IMR-90 (cell line): ENCODE results near the gene OR9Q2. TPM values are rescaled to one million over a fixed set of nuclear protein-coding genes. Genes with fewer than 3 reads are reported as not detected.

ENCODE experiments used
- ATAC-seq: fragments of 200-7000 bp; cut with Tn5 transposase; 2 replicates; pipeline ENCODE4 v1.9.1; 2020; ENCODE audit warnings: low read depth, mild to moderate bottlenecking, moderate library complexity
- BruUV-seq: library from RNA; stranded (reverse); fragments of 400-500 nt; replicated peaks from 2 replicates; lab custom pipeline; 2021; lab: Mats Ljungman, UMichigan
- CTCF ChIA-PET: fragments of 300-600 bp; formaldehyde crosslinking; extraction: SDS; loops from one replicate; lab custom pipeline; 2021; ENCODE audit warnings: antibody characterized with exemption; lab: Yijun Ruan, JAX
- POLR2A ChIA-PET: fragments of 300-600 bp; sonication (Branson Sonifier 250); formaldehyde crosslinking; loops from one replicate; lab custom pipeline; 2022; ENCODE audit warnings: antibody characterized with exemption; ENCODE audit not compliant: unreplicated experiment; lab: Charles Lee
- DNase-seq: peaks from one replicate; pipeline ENCODE4 v3.0.0; 2013
- H2AFZ ChIP-seq: replicated peaks from 2 replicates; pipeline ENCODE3; 2013; ENCODE audit warnings: low read length, mild to moderate bottlenecking; ENCODE audit not compliant: poor library complexity
- H2AK5ac ChIP-seq: 2 replicates; pipeline ENCODE4 v1.6.1; 2013; ENCODE audit warnings: low read depth, low read length, inconsistent platforms
- H2AK9ac ChIP-seq: replicated peaks from 2 replicates; pipeline ENCODE3; 2013; ENCODE audit warnings: mild to moderate bottlenecking, low read depth, low read length, moderate library complexity; ENCODE audit not compliant: poor library complexity
- H2BK120ac ChIP-seq: 2 replicates; pipeline ENCODE4 v1.6.1; 2013; ENCODE audit warnings: low read depth, low read length, inconsistent platforms
- H2BK15ac ChIP-seq: 3 replicates; pipeline ENCODE4 v1.6.1; 2013; ENCODE audit warnings: low read depth, low read length, inconsistent platforms
- H2BK20ac ChIP-seq: 2 replicates; pipeline ENCODE4 v1.6.1; 2013; ENCODE audit warnings: low read depth, mild to moderate bottlenecking, inconsistent platforms, low read length, moderate library complexity
- H2BK5ac ChIP-seq: 2 replicates; pipeline ENCODE4 v1.6.1; 2013; ENCODE audit warnings: mild to moderate bottlenecking, low read depth, low read length, inconsistent platforms; ENCODE audit not compliant: poor library complexity, severe bottlenecking
- H3K14ac ChIP-seq: replicated peaks from 2 replicates; pipeline ENCODE4 v1.6.1; 2013; ENCODE audit warnings: low read depth, low read length, inconsistent platforms
- H3K18ac ChIP-seq: 2 replicates; pipeline ENCODE4 v1.6.1; 2013; ENCODE audit warnings: low read depth, low read length, control low read depth
- H3K23ac ChIP-seq: 2 replicates; pipeline ENCODE4 v1.6.1; 2013; ENCODE audit warnings: low read depth, low read length, inconsistent platforms
- H3K27ac ChIP-seq: 2 replicates; pipeline ENCODE4 v1.5.1; 2013; ENCODE audit warnings: mild to moderate bottlenecking, control low read depth, low read length; ENCODE audit not compliant: insufficient read depth
- H3K27me3 ChIP-seq: 2 replicates; pipeline ENCODE4 v1.6.1; 2013; ENCODE audit warnings: low read length; ENCODE audit not compliant: control insufficient read depth, insufficient read depth
- H3K36me3 ChIP-seq: 2 replicates; pipeline ENCODE4 v1.6.1; 2013; ENCODE audit warnings: low read length, mixed read lengths; ENCODE audit not compliant: control insufficient read depth, insufficient read depth
- H3K4ac ChIP-seq: 2 replicates; pipeline ENCODE4 v1.6.1; 2013; ENCODE audit warnings: low read depth, low read length, inconsistent platforms
- H3K4me1 ChIP-seq: 2 replicates; pipeline ENCODE4 v1.6.1; 2013; ENCODE audit warnings: low read length, mixed read lengths; ENCODE audit not compliant: control insufficient read depth, insufficient read depth
- H3K4me2 ChIP-seq: 2 replicates; pipeline ENCODE4 v1.6.1; 2013; ENCODE audit warnings: low read depth, mild to moderate bottlenecking, control low read depth, low read length, moderate library complexity
- H3K4me3 ChIP-seq: 2 replicates; pipeline ENCODE4 v1.5.1; 2013; ENCODE audit warnings: low read depth, mild to moderate bottlenecking, control low read depth, low read length, moderate library complexity; ENCODE audit not compliant: insufficient read depth
- H3K56ac ChIP-seq: 2 replicates; pipeline ENCODE4 v1.6.1; 2013; ENCODE audit warnings: low read length, inconsistent platforms; ENCODE audit not compliant: insufficient read depth; ENCODE audit errors: extremely low read depth
- H3K79me1 ChIP-seq, 2 experiments: 2 replicates each; pipeline ENCODE4 v1.6.1; 2013; ENCODE audit warnings: low read length in 2 of 2, inconsistent platforms in 1 of 2, low read depth in 1 of 2
- H3K9ac ChIP-seq: 2 replicates; pipeline ENCODE4 v1.6.1; 2013; ENCODE audit warnings: low read depth, low read length, control low read depth
- H3K9me1 ChIP-seq: 2 replicates; pipeline ENCODE4 v1.6.1; 2013; ENCODE audit warnings: low read length, inconsistent platforms; ENCODE audit not compliant: insufficient read depth
- H3K9me3 ChIP-seq: 2 replicates; pipeline ENCODE4 v1.6.1; 2013; ENCODE audit warnings: low read length; ENCODE audit not compliant: control insufficient read depth, insufficient read depth
- H4K20me1 ChIP-seq: 2 replicates; pipeline ENCODE4 v1.6.1; 2013; ENCODE audit warnings: low read length, inconsistent platforms; ENCODE audit not compliant: insufficient read depth
- H4K5ac ChIP-seq: 2 replicates; pipeline ENCODE4 v1.6.1; 2013; ENCODE audit warnings: mild to moderate bottlenecking, low read depth, low read length, control low read depth
- H4K8ac ChIP-seq, 2 experiments: 2 replicates each; pipeline ENCODE4 v1.6.1; 2013; ENCODE audit warnings: low read depth in 2 of 2, low read length in 2 of 2, control low read depth in 1 of 2, inconsistent platforms in 1 of 2
- H4K91ac ChIP-seq: 2 replicates; pipeline ENCODE4 v1.6.1; 2013; ENCODE audit warnings: low read depth, low read length, inconsistent platforms; ENCODE audit not compliant: insufficient read depth
- BHLHE40 ChIP-seq: fragments of 150-350 bp; IDR thresholded peaks from 2 replicates; pipeline ENCODE4 v1.6.1; 2016; ENCODE audit warnings: mild to moderate bottlenecking, low read depth, low read length
- CEBPB ChIP-seq: IDR thresholded peaks from 2 replicates; pipeline ENCODE4 v1.6.1; 2012; ENCODE audit warnings: low read depth, low read length, improper control_type of control experiment
- CHD1 ChIP-seq: IDR thresholded peaks from 2 replicates; pipeline ENCODE4 v1.6.1; 2012; ENCODE audit warnings: low read depth, low read length, improper control_type of control experiment
- CTCF ChIP-seq: conservative IDR thresholded peaks from 2 replicates; pipeline ENCODE4 v1.5.1; 2012; ENCODE audit warnings: mild to moderate bottlenecking, low read depth, low read length, improper control_type of control experiment
- ELK1 ChIP-seq: fragments of 150-350 bp; IDR thresholded peaks from 2 replicates; pipeline ENCODE4 v1.6.1; 2016; ENCODE audit warnings: low read depth, mild to moderate bottlenecking, low read length, moderate library complexity, borderline replicate concordance
- FOS ChIP-seq: fragments of 150-350 bp; IDR thresholded peaks from 2 replicates; pipeline ENCODE4 v1.6.1; 2016; ENCODE audit warnings: low read depth, low read length
- MAFK ChIP-seq: IDR thresholded peaks from 2 replicates; pipeline ENCODE4 v1.6.1; 2012; ENCODE audit warnings: low read depth, low read length, improper control_type of control experiment
- MAZ ChIP-seq: IDR thresholded peaks from 2 replicates; pipeline ENCODE4 v1.6.1; 2012; ENCODE audit warnings: low read depth, mild to moderate bottlenecking, low read length, improper control_type of control experiment, moderate library complexity, borderline replicate concordance
- MXI1 ChIP-seq: IDR thresholded peaks from 2 replicates; pipeline ENCODE4 v1.6.1; 2012; ENCODE audit warnings: low read depth, mild to moderate bottlenecking, low read length, moderate library complexity, borderline replicate concordance
- NFE2L2 ChIP-seq: fragments of 150-350 bp; IDR thresholded peaks from 2 replicates; pipeline ENCODE4 v1.6.1; 2016; ENCODE audit warnings: low read depth, mild to moderate bottlenecking, low read length
- POLR2A ChIP-seq: IDR thresholded peaks from 2 replicates; pipeline ENCODE4 v1.6.1; 2012; ENCODE audit warnings: mild to moderate bottlenecking, low read depth, low read length
- RAD21 ChIP-seq: IDR thresholded peaks from 2 replicates; pipeline ENCODE4 v1.6.1; 2012; ENCODE audit warnings: low read length, improper control_type of control experiment
- RCOR1 ChIP-seq: IDR thresholded peaks from 2 replicates; pipeline ENCODE4 v1.6.1; 2012; ENCODE audit warnings: mild to moderate bottlenecking, low read length, improper control_type of control experiment; ENCODE audit not compliant: insufficient replicate concordance
- RFX5 ChIP-seq: IDR thresholded peaks from 2 replicates; pipeline ENCODE4 v1.8.0; 2012; ENCODE audit warnings: low read depth, mild to moderate bottlenecking, low read length, moderate library complexity
- SMC3 ChIP-seq: fragments of 150-350 bp; IDR thresholded peaks from 2 replicates; pipeline ENCODE4 v1.6.1; 2016; ENCODE audit warnings: low read depth, mild to moderate bottlenecking, antibody characterized with exemption, low read length, moderate library complexity
- USF2 ChIP-seq: fragments of 150-350 bp; IDR thresholded peaks from 2 replicates; pipeline ENCODE4 v1.6.1; 2017; ENCODE audit warnings: mild to moderate bottlenecking, antibody characterized with exemption, low read length, low read depth
- WGBS, 2 experiments: methylation state at CpG; one replicate each; pipeline versions ENCODE4 v1.1.5 to v1.1.7; 2013; ENCODE audit warnings: missing lambda C conversion rate in 2 of 2; ENCODE audit not compliant: insufficient read length in 1 of 2; ENCODE audit errors: extremely low coverage in 2 of 2; 5-methylcytosine and 5-hydroxymethylcytosine counted together
- dilution Hi-C: fragments of 300-500 bp; cut with HindIII; formaldehyde crosslinking; loops from one replicate; pipeline ENCODE4 v1.14.3; 2018; ENCODE audit warnings: low sequenced_read_pairs; ENCODE audit not compliant: unreplicated experiment
- in situ Hi-C: fragments of 300-500 bp; cut with MboI; formaldehyde crosslinking; loops from 3 replicates; pipeline ENCODE4 v1.14.3; 2019; ENCODE audit warnings: low sequenced_read_pairs, inconsistent platforms, mixed read lengths
- intact Hi-C: fragments of 100-400 bp; cut with micrococcal nuclease; formaldehyde crosslinking; loops from 2 replicates; pipeline ENCODE4 v1.10.0; 2022
- polyA plus RNA-seq, 3 experiments: library from polyadenylated mRNA; depleted of rRNA; stranded (reverse); fragments of >200 nt; gene quantifications; 2 replicates each; pipeline ENCODE4 v1.2.3, GENCODE V29; 2012; ENCODE audit warnings: low replicate concordance in 1 of 3
- total RNA-seq: library from RNA; depleted of rRNA; stranded (reverse); fragments of >200 nt; gene quantifications from 2 replicates; pipeline ENCODE4 v1.2.3, GENCODE V29; 2012

OR9Q2 gene
- total and polyA plus RNA-seq, 2 of the 4 experiments (the other 2 are of a cell fraction): not detected

- no peaks in the 10 kb centered on the region for H3K4me1 ChIP-seq
- no peak overlapping the region for H2BK5ac ChIP-seq
- no peak overlapping the region for H3K4me2 ChIP-seq
- no peaks in the 10 kb centered on the region; the same call in 1 of the 2 replicates for H3K9me3 ChIP-seq
- no peaks in the 10 kb centered on the region for H3K79me1 ChIP-seq
- dilution Hi-C loops (no loop called here), in situ Hi-C loops (no loop called here), intact Hi-C loops (no loop called here)
- H2AFZ ChIP-seq: no peak overlapping the region
- no peak overlapping the region for H3K23ac ChIP-seq
- no peak overlapping the region for H2BK15ac ChIP-seq
- DNase-seq (no peak), ATAC-seq (no peak)
- no TSS peak for BruUV-seq
- no peaks in the 10 kb centered on the region for H3K9me1 ChIP-seq
- H4K91ac ChIP-seq: no peak overlapping the region
- H4K20me1 ChIP-seq: no peaks in the 10 kb centered on the region
- no peak overlapping the region for H3K14ac ChIP-seq
- POLR2A ChIA-PET: no interaction called here
- H3K18ac ChIP-seq: no peak overlapping the region
- peaks cover 3% of the 10 kb centered on the region; the same call in 1 of the 2 replicates for H3K27me3 ChIP-seq
- H3K36me3 ChIP-seq: no peaks in the 10 kb centered on the region
- H3K56ac ChIP-seq: no peak overlapping the region
- TF ChIP-seq SMC3: no peak
- TF ChIP-seq RAD21: no peak
- no peak for TF ChIP-seq BHLHE40
- TF ChIP-seq NFE2L2: no peak
- TF ChIP-seq FOS: no peak
- no peak for TF ChIP-seq MXI1
- no peak for TF ChIP-seq MAFK
- no peak for TF ChIP-seq POLR2A
- TF ChIP-seq CEBPB: no peak
- no peak for TF ChIP-seq RCOR1
- no peak for TF ChIP-seq CHD1
- TF ChIP-seq RFX5: no peak
- no peak for TF ChIP-seq MAZ
- no peak for TF ChIP-seq CTCF
- TF ChIP-seq ELK1: no peak
- TF ChIP-seq USF2: no peak
- CTCF ChIA-PET: no interaction called here
- H2BK120ac ChIP-seq: no peak overlapping the region
- no peak overlapping the region for H2AK9ac ChIP-seq
- no CpG with 5 or more reads among the region's 1 CpG for WGBS, 2 experiments
- H3K4ac ChIP-seq: no peak overlapping the region
- no peak overlapping the region for H2AK5ac ChIP-seq
- H3K9ac ChIP-seq: no peak overlapping the region
- no peak overlapping the region for H2BK20ac ChIP-seq
- no peak overlapping the region for H4K8ac ChIP-seq
- no peak overlapping the region for H4K5ac ChIP-seq
- no peak overlapping the region for H3K4me3 ChIP-seq
- no peak overlapping the region for H3K27ac ChIP-seq
Observed at GRCh38 chr11:58164990-58165389, 23.9 kb upstream of the OR9Q2 start.
